T follicular helper cell (primary cell): ENCODE results near the gene EEFSEC.

ENCODE experiments used
- DNase-seq: peaks from one replicate; pipeline ENCODE4 v3.0.0-alpha.2; 2020; ENCODE audit warnings: low read depth

EEFSEC gene

DNA sequence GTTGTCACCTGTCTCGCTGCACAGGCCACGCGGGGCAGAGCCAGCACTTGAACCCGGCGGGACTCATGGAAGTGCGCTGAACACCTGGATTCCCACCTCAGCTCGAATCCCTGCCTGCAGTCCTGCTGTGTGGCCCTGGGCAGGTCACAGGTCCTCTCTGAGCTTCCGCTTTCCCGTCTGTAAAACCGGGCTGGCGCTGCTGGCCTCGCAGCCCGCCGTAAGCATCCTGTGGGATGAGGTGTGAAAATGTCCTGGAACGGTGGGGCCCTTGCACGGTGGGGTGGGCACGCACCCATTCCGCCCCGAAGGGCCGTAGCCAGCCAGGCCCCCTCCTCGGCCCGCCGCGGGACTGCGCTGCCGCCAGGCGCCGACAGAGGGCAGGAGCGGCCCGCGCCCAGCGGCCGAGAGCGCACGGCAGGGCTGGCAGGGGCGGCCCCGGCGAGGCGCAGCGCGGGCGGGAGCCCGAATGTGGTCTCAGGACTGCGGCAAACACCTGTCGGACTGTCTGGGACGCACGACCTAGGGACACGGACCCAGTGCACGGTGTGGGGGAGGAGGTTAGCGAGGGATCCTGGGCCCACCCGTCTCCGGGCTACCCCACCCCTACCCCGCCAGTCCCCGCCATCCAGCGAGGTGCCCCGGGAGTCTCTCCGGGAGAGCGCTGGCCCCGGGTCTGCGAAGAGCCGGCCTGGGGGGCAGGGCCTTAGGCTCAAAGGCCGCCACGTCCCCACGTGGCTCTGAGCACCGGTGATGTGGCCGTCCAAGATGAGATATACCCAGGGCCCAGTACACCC lies 273.0 kb downstream of the EEFSEC start:
- peak; percentile 24 for DNase-seq

GRCh38 chr3:128427175-128427857 lies 274.0 kb downstream of the EEFSEC start:
- DNase-seq: no peak

DNA sequence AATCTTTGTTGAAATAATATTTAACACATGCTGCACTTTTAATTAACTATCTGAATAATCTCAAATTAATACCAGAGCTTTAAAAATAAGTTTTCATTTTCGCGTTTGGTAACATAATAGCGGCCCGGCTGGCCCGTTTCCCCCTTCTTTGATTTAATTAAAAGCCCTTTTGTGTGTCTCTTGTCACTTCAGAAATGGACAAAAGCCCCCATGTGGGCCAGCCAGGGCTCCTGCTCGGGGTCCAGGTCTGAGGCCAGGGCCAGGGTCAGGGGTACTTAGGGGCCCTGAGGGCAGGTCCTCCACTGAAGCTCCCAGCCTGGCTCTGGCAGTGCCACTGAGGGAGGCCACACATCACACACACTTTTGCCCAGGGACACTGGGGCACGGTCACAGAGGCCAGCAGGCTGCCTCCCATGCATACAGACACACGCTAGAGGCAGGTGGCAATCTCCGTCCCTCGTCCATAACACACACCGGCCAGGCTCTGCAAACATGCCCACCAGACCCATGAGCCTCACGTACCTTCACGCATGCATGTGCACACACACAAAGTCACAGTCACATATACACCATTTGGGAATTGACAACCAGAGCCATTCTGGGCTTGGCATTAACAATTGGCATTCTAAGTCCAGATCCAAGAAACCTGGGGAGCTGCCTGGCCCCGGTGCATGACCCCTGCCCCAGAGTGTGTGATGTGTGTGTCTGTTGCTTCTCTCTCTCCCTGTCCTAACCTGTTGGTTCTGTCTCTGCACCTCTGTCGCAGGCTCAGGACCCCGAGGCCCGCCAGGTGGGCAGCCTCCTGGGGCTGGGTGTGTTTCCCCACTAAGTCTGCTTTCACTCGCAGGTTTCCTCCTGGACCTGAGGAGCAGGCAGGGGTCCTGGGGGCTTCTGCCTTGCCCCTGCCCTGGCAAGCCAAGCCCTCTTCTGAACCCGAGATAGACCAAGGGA lies 274.9 kb downstream of the EEFSEC start:
- DNase-seq: no peak

DNA sequence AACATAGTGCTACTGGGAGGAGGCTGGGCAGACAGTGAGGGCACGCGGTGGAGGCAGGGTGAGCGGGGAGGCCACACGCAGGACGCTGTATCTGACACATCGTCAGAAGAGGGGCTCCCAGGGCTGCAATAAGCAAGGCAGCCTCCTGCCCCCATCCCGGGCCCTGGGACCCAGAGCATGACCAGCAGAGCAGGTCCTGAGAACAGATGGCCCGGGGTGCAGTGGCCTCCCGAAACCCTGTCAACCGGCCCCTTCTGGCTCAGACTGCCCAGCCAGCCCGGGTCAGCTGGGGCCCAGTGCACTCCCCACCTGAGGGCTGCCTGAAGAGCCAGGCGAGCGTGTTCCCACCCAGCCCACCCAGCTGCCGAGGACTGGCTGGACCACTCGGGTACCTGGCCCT lies 276.0 kb downstream of the EEFSEC start:
- DNase-seq: no peak

- DNase-seq: no peak
Measured at GRCh38 chr3:128429751-128430150, 276.5 kb downstream of the EEFSEC start.

DNA sequence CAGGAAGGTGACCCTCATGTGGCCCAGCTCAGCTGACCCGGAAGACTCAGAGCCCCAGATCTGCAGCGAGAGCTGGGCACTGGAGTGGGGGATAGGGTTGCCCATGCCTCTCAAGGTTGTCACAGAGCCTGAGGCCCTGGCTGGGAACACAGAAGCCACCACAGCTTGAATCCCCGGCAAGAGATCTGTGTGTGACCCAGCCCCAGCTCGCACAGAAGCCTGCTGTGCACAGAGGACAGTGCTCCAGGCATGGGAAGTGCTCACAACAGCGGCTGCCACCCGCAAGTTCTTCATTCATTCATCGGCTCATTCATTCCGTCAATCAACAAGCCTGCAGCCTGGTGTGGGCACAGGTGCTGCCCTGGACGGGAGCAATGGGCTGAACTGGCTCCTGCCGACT lies 277.0 kb downstream of the EEFSEC start:
- no peak for DNase-seq

- no peak for DNase-seq
Measured at GRCh38 chr3:128430731-128431130, 277.4 kb downstream of the EEFSEC start.

DNA sequence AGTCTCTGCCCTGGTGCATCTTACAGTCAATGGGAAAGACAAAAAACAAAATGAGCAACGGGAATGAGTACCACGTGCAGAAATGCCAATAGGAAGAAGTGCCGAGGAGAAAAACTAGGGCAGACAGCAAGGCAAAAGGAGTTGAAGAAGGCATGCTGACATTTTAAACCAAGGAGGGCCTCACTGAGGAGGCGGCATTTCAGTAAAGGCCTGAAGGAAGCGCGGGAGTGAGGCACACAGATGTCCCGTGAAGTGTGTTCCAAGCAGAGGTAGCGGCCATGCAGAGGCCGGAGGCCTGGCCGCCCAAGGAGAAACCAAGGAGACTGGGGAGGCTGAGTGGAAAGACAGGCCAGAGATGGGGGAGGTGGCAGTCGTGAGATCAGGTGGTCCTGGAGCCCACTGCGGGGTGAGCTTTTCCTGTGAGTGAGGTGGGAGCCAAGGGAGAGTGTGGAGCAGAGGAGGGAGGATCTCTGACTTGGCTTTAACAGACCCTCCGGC lies 278.6 kb downstream of the EEFSEC start:
- DNase-seq: no peak

- no peak for DNase-seq
Measured at GRCh38 chr3:128432301-128432970, 279.2 kb downstream of the EEFSEC start.

DNA sequence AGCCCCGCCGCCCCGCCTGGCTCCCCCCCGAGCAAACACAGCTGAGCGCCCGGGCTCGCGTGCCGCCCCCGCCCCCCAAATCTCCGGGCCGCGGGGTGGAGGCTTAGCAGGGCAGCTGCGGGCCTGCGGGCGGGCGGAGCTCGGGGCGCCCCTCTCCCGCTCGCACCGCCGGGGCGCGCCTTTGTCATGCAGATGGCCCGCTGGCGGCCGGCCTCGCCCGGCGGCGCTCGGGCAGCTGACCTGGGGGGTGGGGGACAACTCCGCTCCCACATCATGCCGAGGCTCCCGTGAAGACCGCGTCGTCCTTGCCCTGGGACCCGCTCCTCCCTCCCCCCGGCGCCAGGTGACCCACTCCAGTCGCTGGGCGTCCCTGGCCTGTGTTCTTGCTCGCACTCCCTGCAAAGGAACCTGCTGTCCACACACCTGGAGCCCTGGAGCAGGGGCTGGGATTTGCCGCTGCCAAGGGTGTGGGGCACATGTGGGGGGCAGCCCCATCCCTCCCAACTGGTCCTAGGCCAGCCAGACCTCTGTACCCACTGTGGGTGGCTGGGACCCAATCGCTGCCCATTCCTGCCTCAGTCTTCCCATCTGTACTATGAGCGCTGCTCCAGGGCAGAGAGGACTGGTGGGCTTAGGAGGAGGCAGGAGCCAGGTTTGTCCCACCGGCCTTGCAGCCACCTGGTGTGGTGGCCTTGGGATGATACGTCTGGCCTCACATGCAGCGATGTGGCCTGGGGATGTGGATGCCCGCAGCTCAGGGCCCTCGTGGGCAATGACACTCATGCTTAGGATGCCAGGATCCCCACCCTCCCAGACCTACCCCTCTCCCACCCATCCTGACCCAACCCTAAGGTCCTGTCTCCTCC lies 279.9 kb downstream of the EEFSEC start:
- no peak for DNase-seq

DNA sequence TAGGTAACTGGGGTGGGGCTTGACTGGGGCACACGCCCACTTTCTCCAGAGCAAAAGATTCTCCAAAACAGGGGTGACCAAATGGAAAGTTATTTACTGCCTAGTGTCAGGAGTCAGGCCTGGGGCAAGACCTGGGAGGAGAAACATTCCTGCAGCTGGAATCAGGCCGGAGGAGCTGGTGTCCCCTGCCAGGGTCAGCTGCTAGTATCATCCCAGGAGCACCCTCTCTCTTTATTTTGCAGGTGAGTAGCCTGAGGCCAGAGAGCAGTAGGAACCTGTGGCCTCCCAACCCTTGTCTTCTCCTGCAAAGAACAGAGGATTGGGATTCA lies 280.5 kb downstream of the EEFSEC start:
- DNase-seq: no peak

DNA sequence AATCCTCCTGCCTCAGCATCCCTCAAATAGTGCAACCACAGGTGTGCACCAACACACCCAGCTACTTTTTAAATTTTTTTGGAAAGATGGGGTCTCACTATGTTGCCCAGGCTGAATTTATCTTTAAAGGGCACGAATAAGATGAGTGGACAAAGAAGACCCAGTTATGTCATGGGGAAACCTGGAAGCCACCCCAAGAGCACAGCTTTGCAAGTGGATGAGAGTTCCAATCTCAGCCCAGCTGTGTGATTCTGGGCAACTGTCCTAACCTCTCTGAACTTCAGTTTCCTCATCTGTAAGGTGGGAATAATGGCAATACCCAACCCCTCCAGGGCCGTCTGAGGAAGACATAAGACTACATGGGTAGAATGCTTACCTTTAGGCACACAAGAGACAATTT lies 281.2 kb downstream of the EEFSEC start:
- no peak for DNase-seq

DNA sequence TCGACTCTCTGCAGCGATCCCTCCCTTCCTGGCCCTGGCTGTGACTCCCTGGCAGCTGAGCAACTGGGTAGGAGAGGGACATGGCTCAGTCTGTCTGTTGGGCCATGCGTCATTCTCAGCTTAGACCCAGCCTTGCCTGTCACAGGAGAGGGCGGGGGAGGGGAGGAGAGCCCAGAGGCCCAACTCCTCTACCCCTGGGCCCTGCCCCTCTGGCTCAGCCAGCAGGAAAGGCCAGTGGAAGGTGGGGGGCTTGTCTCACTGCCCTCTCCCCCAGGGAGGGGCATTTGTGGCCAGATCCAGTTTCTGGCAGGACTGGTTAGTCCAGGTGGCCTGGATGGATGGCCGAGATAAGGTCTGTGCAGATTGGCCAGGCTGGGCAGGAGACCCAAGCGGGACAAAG lies 281.8 kb downstream of the EEFSEC start:
- no peak for DNase-seq

DNA sequence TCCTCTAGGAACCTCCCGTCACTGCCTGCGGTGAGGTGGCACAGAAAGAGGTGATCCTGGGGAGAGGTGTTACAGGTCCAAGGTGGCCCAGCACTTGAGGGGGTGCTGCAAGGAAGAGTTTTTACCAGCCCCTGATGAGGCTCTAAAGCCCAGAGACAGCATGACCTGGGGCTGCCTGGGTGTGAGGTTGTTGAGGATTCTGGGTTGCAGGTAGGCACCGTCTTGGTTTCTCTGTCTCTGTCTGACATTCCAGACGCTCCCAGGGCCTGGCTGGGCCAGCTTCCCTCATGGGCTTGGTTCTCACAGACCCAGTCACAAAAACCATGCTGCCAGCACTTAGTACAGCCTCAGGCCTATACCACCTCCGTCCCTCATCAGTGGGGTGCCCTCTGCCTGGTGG lies 282.3 kb downstream of the EEFSEC start:
- DNase-seq: no peak

GRCh38 chr3:128436214-128436613 lies 282.9 kb downstream of the EEFSEC start:
- no peak for DNase-seq

DNA sequence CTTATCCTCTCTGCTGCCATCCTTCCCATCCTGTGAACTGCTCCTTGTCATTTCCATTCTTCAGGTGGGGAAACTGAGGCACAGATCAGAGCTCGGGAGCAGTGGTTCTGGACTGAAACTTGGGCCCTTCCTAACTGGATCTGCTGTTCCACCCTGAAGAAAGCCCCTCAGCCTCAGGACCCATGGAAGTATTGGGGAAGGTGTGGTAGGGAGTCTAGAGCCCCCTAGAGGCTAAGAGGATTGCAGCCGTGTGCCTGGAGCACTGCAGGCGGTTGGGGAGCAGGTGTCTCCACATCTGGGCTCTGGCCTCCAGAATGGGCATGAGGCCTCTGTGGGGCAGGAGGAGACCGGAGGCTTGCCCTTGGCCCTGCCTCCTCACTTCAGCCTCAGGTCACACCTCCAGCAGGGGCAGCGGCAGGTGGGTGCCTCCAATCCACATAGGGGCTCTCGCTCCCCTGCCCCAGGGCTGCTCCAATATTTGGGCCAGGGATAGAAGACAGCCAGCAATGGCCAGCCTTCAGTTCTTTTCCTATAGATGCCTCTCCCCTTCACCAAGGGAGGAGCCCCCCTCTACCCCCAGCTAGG lies 285.3 kb downstream of the EEFSEC start:
- no peak for DNase-seq

- DNase-seq: no peak
Measured at GRCh38 chr3:128439226-128439625, 285.9 kb downstream of the EEFSEC start.

GRCh38 chr3:128442070-128442469 lies 288.8 kb downstream of the EEFSEC start:
- DNase-seq: no peak

GRCh38 chr3:128442949-128443348 lies 289.7 kb downstream of the EEFSEC start:
- DNase-seq: no peak

DNA sequence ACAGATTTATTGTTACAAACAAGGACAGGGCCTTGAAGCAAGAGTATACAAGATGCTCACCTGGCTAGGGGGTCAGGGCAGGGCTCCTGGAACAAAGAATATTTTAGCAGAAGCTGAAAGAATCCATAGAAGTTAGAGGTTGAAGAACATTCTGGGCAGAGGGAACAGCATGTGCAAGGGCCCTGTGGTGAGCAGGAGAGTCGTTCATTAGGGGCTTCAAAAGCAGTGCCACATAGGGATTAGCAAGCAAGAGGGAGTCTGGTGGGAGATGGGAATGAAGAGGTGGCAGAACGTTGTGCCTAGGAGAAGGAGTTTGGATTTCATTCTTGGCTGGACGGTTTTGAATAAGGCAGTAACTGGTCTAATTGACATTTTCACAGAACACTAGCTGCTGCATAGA lies 290.5 kb downstream of the EEFSEC start:
- no peak for DNase-seq

- DNase-seq: no peak
Measured at GRCh38 chr3:128445357-128445756, 292.1 kb downstream of the EEFSEC start.
